Measurements from ENCODE around the gene CBLL1.

CBLL1 gene

DNA sequence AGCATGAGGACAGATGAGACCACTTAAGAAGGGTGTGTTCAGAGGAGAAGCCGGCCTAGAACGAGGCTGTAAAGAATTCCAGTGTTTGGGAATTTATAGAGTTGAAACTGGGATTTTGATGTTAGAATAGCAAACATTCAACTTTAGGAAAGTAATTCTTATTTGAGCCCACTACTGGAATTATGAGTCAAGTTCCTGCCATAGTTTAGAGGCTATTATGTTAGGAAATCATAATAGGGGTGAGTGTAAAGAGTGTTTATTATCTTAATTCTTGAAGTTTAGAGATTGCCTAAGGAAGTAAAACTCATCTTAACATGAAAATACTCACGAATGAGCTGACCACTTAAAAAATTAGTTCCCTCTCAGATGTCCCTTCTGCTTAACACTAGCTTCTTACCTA, 2.1 kb downstream of the CBLL1 start:
- TF ChIP-seq CTCF (IDR thresholded peaks at IDR 0.05; ENCODE audit: low read depth, low read length): no peak
- DNase-seq: no peak
- H3K27ac ChIP-seq: no peak overlapping the region
- H3K9me3 ChIP-seq (ENCODE audit: severe bottlenecking): no peaks in the 10 kb centered on the region
- peaks cover 16% of the 10 kb centered on the region for H3K36me3 ChIP-seq
- no peaks in the 10 kb centered on the region for H3K27me3 ChIP-seq (ENCODE audit: insufficient read depth, low read depth, severe bottlenecking)
- no peak overlapping the region for H3K4me3 ChIP-seq (ENCODE audit: low read depth, low read length)

- Histone ChIP-seq H3K9me3 (ENCODE audit: severe bottlenecking) (no peaks in the 10 kb centered on the region), H3K27me3 (ENCODE audit: insufficient read depth, low read depth, severe bottlenecking) (no peaks in the 10 kb centered on the region), H3K27ac (no peak overlapping the region), H3K4me3 (ENCODE audit: low read depth, low read length) (no peak overlapping the region), H3K36me3 (peaks cover 62% of the 10 kb centered on the region)
- TF ChIP-seq CTCF (IDR thresholded peaks at IDR 0.05; ENCODE audit: low read depth, low read length): no peak
- no peak for DNase-seq
Measured at GRCh38 chr7:107751113-107751512, 7.2 kb downstream of the CBLL1 start.

DNA sequence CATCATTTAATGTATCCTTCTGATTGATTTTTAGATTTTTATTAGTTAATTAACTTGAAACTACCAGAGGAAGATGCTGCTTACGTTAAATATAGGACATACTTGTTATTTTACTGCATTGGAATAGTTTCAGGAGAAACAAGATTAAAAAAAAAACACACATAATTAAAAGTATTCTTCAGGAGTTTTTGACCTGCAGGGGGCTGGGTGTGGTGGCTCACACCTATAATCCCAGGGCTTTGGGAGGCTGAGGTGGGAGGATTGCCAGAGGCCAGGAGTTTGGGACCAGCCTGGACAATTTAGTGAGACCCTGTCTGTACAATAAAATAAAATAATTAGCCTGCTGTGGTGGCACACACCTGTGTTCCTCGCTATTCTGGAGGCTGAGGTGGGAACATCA, 10.7 kb downstream of the CBLL1 start:
- Histone ChIP-seq H3K36me3 (peaks cover 86% of the 10 kb centered on the region), H3K27ac (no peak overlapping the region), H3K9me3 (ENCODE audit: severe bottlenecking) (no peaks in the 10 kb centered on the region), H3K27me3 (ENCODE audit: insufficient read depth, low read depth, severe bottlenecking) (no peaks in the 10 kb centered on the region), H3K4me3 (ENCODE audit: low read depth, low read length) (no peak overlapping the region)
- DNase-seq: no peak
- TF ChIP-seq CTCF (IDR thresholded peaks at IDR 0.05; ENCODE audit: low read depth, low read length): no peak

- TF ChIP-seq CTCF (IDR thresholded peaks at IDR 0.05; ENCODE audit: low read depth, low read length): no peak
Measured at GRCh38 chr7:107758667-107759066, 14.7 kb downstream of the CBLL1 start.

DNA sequence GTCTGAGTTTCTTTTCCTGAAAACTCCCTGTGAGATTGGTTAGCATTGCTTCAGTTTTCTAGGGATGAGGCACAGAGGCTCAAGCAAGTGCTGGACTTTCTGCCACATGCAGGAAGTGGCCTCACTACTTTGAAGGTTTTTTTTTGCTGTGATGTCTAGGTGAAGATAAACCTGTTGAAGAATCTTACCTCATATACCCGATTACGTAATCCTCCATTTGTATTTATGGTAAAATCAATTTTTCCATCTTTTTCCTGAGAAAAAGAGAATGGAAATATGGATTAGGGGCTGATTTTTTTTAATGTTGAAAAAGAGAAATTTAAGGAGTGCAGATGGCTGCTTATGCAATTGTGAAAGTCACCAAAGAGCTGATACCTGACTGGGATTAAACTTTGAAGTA, 23.4 kb downstream of the CBLL1 start:
- TF ChIP-seq CTCF (IDR thresholded peaks at IDR 0.05; ENCODE audit: low read depth, low read length): no peak
- H3K27ac ChIP-seq: no peak overlapping the region
- H3K4me3 ChIP-seq (ENCODE audit: low read depth, low read length): no peak overlapping the region
- DNase-seq: no peak
- H3K36me3 ChIP-seq: no peaks in the 10 kb centered on the region
- H3K9me3 ChIP-seq (ENCODE audit: severe bottlenecking): no peaks in the 10 kb centered on the region
- no peaks in the 10 kb centered on the region for H3K27me3 ChIP-seq (ENCODE audit: insufficient read depth, low read depth, severe bottlenecking)

More at GRCh38 chr7:107758667-107759066, 14.7 kb downstream of the CBLL1 start:
- Histone ChIP-seq H3K9me3 (ENCODE audit: severe bottlenecking) (no peaks in the 10 kb centered on the region), H3K4me3 (ENCODE audit: low read depth, low read length) (no peak overlapping the region), H3K36me3 (peaks cover 60% of the 10 kb centered on the region), H3K27ac (no peak overlapping the region), H3K27me3 (ENCODE audit: insufficient read depth, low read depth, severe bottlenecking) (no peaks in the 10 kb centered on the region)
- DNase-seq: no peak

DNA sequence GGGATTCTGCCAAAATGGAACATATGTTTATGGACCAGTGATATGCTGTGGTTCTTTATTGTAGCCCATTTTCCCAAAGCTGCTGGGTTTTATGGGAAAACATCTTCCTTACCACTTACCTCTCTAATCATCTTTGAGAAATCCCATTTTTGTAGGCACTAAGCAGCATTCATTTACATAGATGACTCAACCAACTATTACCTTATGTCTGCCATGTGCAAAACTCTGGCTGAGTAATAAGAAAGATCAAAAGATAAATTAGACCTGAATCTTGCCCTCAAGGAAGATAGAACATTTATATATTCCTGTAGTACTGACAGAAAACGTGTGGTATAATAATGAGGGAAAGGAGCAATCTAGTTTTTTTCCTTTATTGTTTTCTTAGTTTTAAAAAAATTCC, 24.3 kb downstream of the CBLL1 start:
- no peak overlapping the region for H3K27ac ChIP-seq
- no peaks in the 10 kb centered on the region for H3K9me3 ChIP-seq (ENCODE audit: severe bottlenecking)
- H3K27me3 ChIP-seq (ENCODE audit: insufficient read depth, low read depth, severe bottlenecking): no peaks in the 10 kb centered on the region
- DNase-seq: no peak
- TF ChIP-seq CTCF (IDR thresholded peaks at IDR 0.05; ENCODE audit: low read depth, low read length): no peak
- no peak overlapping the region for H3K4me3 ChIP-seq (ENCODE audit: low read depth, low read length)
- H3K36me3 ChIP-seq: no peaks in the 10 kb centered on the region

All from WERI-Rb-1 (cell line).